ENCODE data around the gene LAMA3. TPM values are rescaled to one million over a fixed set of nuclear protein-coding genes. Genes with fewer than 3 reads are reported as not detected.
"Not testable (repeated sequence)": the region's sequence is repeated elsewhere in the genome, so short reads cannot be mapped to it uniquely, and the experiment has no call there.

The LAMA3 gene
- total RNA-seq, 2 donors from 2014 or later: 0.19 TPM; not detected in 1

- H3K27ac Mint-ChIP-seq: no peak overlapping the region
- no peak for DNase-seq
- ATAC-seq (replicated peaks in 1 of 2): no peak
- H3K9me3 Mint-ChIP-seq: peaks cover 0 to 1% of the 10 kb centered on the region in 2 donors
- H3K27me3 Mint-ChIP-seq (ENCODE audit: low read depth): peaks cover 24% of the 10 kb centered on the region
- no peak overlapping the region for H3K4me3 Mint-ChIP-seq
- H3K36me3 Mint-ChIP-seq (ENCODE audit: insufficient read depth in 2 of 2): no peaks in the 10 kb centered on the region
- peaks cover 10% of the 10 kb centered on the region for H3K4me1 Mint-ChIP-seq (ENCODE audit: low read depth)
Observed at GRCh38 chr18:23732439-23732838, 43.2 kb downstream of the LAMA3 start.

GRCh38 chr18:23733265-23733664, 44.0 kb downstream of the LAMA3 start:
- not testable (repeated sequence) for H3K9me3 Mint-ChIP-seq; DNase-seq; ATAC-seq (replicated peaks in 1 of 2); H3K36me3 Mint-ChIP-seq (ENCODE audit: insufficient read depth in 2 of 2); H3K4me3 Mint-ChIP-seq; H3K27ac Mint-ChIP-seq
- H3K27me3 Mint-ChIP-seq (ENCODE audit: low read depth): peaks cover 32% of the 10 kb centered on the region
- peaks cover 19% of the 10 kb centered on the region for H3K4me1 Mint-ChIP-seq (ENCODE audit: low read depth)

- DNase-seq: no peak
- no peak for ATAC-seq (replicated peaks in 1 of 2)
- peaks cover 34% of the 10 kb centered on the region for H3K27me3 Mint-ChIP-seq (ENCODE audit: low read depth)
- no peak overlapping the region for H3K4me3 Mint-ChIP-seq
- H3K9me3 Mint-ChIP-seq: peaks cover 0 to 1% of the 10 kb centered on the region in 2 donors
- H3K4me1 Mint-ChIP-seq (ENCODE audit: low read depth): peaks cover 25% of the 10 kb centered on the region
- no peak overlapping the region for H3K27ac Mint-ChIP-seq
- no peaks in the 10 kb centered on the region for H3K36me3 Mint-ChIP-seq (ENCODE audit: insufficient read depth in 2 of 2)
Observed at GRCh38 chr18:23733895-23734294, 44.6 kb downstream of the LAMA3 start.

DNA sequence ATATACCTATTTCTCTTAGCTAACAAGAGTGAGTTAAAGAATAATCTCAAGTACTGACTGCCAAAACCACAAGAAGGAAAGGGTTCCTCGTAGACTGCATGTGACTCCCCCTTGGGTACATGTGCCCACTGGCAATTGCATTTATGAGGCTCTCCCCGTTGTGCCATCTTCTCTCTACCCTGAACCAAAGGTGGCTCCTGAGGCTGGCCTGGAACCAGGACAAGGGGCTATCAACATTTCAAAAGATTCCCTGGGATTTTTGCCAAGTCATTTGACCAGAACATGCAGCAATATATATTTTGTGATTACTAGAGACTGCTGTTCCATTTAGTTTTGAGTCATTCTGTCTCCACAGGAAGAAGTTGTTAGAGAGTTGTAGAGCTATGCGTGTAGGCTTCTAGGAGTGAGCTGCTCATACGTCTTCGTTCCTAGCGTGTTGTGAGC, 45.8 kb downstream of the LAMA3 start:
- no peak overlapping the region for H3K27ac Mint-ChIP-seq
- H3K36me3 Mint-ChIP-seq (ENCODE audit: insufficient read depth in 2 of 2): no peaks in the 10 kb centered on the region
- DNase-seq: no peak
- no peak overlapping the region for H3K4me3 Mint-ChIP-seq
- H3K4me1 Mint-ChIP-seq (ENCODE audit: low read depth): peaks cover 25% of the 10 kb centered on the region
- peak; percentile 32 to 52 for ATAC-seq (replicated peaks in 1 of 2)
- H3K9me3 Mint-ChIP-seq: peaks cover 0 to 1% of the 10 kb centered on the region in 2 donors
- peaks cover 30% of the 10 kb centered on the region for H3K27me3 Mint-ChIP-seq (ENCODE audit: low read depth)

DNA sequence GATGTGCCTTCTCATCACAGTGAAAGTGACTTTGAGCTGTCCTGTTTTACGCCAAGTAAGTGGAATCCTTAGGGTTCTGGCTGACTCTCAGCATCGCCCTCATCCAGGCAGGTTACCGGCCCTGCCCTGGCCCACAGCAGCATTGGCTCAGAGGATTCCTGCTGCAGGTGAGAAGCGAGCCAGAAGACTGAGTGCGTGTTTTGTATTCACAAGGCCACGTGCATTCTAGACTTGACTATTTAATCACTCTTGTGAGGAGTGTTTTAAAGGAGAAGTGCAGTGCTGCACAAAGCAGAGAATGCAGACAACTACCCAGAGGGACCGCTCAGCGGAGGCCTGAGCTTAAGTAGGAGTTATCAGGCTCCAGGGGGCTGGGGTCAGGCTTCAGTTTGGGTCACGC, 48.3 kb downstream of the LAMA3 start:
- no peak overlapping the region for H3K27ac Mint-ChIP-seq
- H3K9me3 Mint-ChIP-seq: peaks cover 0 to 1% of the 10 kb centered on the region in 2 donors
- peaks cover 20% of the 10 kb centered on the region for H3K27me3 Mint-ChIP-seq (ENCODE audit: low read depth)
- H3K4me1 Mint-ChIP-seq (ENCODE audit: low read depth): peaks cover 31% of the 10 kb centered on the region
- DNase-seq: no peak
- H3K36me3 Mint-ChIP-seq (ENCODE audit: insufficient read depth in 2 of 2): no peaks in the 10 kb centered on the region
- no peak for ATAC-seq (replicated peaks in 1 of 2)
- H3K4me3 Mint-ChIP-seq: no peak overlapping the region

GRCh38 chr18:23738151-23738550, 48.9 kb downstream of the LAMA3 start:
- ATAC-seq (replicated peaks in 1 of 2) (no peak), DNase-seq (no peak)
- Mint-ChIP-seq H3K4me1 (ENCODE audit: low read depth) (peaks cover 31% of the 10 kb centered on the region), H3K4me3 (peak overlapping the region in 1 of 2 donors; percentile 31), H3K36me3 (ENCODE audit: insufficient read depth in 2 of 2) (no peaks in the 10 kb centered on the region), H3K9me3 (peaks cover 0 to 1% of the 10 kb centered on the region in 2 donors), H3K27ac (no peak overlapping the region), H3K27me3 (ENCODE audit: low read depth) (peaks cover 20% of the 10 kb centered on the region)

DNA sequence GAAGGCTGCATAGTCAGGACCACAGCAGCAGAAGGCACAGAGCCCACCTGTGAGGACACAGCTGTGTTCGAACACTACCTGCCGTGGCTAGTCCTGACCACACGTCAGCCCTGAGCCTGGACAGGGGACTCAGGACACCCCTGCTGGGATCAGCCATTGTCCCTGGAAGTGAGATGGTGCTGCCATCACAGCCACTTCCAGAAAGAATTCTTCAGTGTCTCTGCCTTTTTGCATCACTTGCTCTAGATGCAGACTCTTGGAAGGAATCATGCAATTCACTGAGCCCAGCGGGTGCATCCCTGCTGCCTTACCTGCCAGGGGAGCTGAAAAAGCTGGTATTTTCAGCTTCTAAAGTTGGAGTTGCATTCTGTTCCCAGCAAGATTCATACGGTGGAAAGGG, 49.3 kb downstream of the LAMA3 start:
- DNase-seq: no peak
- peaks cover 23% of the 10 kb centered on the region for H3K27me3 Mint-ChIP-seq (ENCODE audit: low read depth)
- no peaks in the 10 kb centered on the region for H3K36me3 Mint-ChIP-seq (ENCODE audit: insufficient read depth in 2 of 2)
- no peak overlapping the region for H3K4me3 Mint-ChIP-seq
- H3K4me1 Mint-ChIP-seq (ENCODE audit: low read depth): peaks cover 31% of the 10 kb centered on the region
- H3K9me3 Mint-ChIP-seq: peaks cover 0 to 1% of the 10 kb centered on the region in 2 donors
- no peak overlapping the region for H3K27ac Mint-ChIP-seq
- no peak for ATAC-seq (replicated peaks in 1 of 2)

DNA sequence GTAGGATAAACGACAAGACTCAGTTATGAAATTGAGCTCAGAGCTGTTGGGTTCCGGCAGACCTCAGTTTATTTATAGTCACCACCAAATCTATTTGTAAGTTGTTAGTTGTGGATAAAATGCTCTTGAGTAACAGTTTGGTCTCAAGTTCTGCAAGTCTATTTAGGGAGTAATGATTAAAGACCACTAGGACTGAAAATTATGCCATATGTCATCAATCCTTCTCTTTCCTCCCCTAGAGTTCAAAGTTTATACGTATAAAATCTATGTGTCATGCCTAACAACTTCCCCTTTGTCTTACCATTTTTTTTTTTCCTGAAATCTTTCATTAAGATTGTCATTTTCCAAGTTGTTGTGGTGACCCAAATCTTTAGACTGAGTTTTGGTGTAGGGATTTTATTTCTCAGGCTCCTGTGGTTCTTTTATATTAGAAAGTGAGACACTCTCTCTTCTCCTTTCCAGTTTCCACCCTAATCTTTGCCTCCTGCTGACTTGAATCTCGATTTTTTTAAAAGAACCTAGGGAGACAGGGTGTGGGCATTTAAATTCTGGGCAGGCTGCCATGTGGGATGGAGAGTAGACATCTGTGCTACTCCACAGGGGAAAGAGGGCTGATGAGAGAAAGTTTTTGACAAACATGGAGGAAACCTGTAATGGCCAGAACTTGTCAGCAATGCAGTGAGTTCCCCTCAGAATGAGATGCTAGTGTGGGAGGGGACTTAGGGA, 51.0 kb downstream of the LAMA3 start:
- DNase-seq (no peak), ATAC-seq (replicated peaks in 1 of 2) (no peak)
- peaks cover 24% of the 10 kb centered on the region for H3K27me3 Mint-ChIP-seq (ENCODE audit: low read depth)
- peaks cover 27% of the 10 kb centered on the region for H3K4me1 Mint-ChIP-seq (ENCODE audit: low read depth)
- no peaks in the 10 kb centered on the region for H3K36me3 Mint-ChIP-seq (ENCODE audit: insufficient read depth in 2 of 2)
- no peaks in the 10 kb centered on the region for H3K9me3 Mint-ChIP-seq
- no peak overlapping the region for H3K4me3 Mint-ChIP-seq
- H3K27ac Mint-ChIP-seq: no peak overlapping the region

DNA sequence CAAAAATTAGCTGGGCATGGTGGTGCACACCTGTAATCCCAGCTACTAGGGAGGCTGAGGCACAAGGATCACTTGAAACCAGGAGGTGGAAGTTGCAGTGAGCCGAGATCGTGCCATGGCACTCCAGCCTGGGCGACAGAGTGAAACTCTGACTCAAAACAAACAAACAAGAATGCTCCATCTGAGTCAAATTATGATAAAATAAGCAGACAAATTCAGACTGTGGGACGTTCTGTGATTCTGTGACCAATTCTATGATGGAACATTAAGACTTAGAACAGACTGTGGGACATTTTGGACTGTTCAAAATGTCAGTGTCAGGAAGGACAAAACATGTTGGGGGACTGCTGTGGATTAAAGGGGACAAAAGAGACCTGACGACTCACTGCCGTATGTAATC, 52.7 kb downstream of the LAMA3 start:
- peak in 1 of 2 donors; percentile 81 for ATAC-seq (replicated peaks in 1 of 2)
- H3K4me3 Mint-ChIP-seq; H3K36me3 Mint-ChIP-seq (ENCODE audit: insufficient read depth in 2 of 2); H3K9me3 Mint-ChIP-seq; DNase-seq; H3K27ac Mint-ChIP-seq: not testable (repeated sequence)
- Mint-ChIP-seq H3K27me3 (ENCODE audit: low read depth) (peaks cover 23% of the 10 kb centered on the region), H3K4me1 (ENCODE audit: low read depth) (peaks cover 21% of the 10 kb centered on the region)

- peaks cover 7% of the 10 kb centered on the region for H3K4me1 Mint-ChIP-seq (ENCODE audit: low read depth)
- peaks cover 9% of the 10 kb centered on the region for H3K27me3 Mint-ChIP-seq (ENCODE audit: low read depth)
- H3K27ac Mint-ChIP-seq: no peak overlapping the region
- no peak for ATAC-seq (replicated peaks in 1 of 2)
- no peaks in the 10 kb centered on the region for H3K36me3 Mint-ChIP-seq (ENCODE audit: insufficient read depth in 2 of 2)
- H3K4me3 Mint-ChIP-seq: no peak overlapping the region
- no peaks in the 10 kb centered on the region for H3K9me3 Mint-ChIP-seq
- DNase-seq: no peak
Observed at GRCh38 chr18:23743733-23744333, 54.6 kb downstream of the LAMA3 start.

GRCh38 chr18:23745366-23745765, 56.1 kb downstream of the LAMA3 start:
- no peak overlapping the region for H3K4me3 Mint-ChIP-seq
- H3K36me3 Mint-ChIP-seq (ENCODE audit: insufficient read depth in 2 of 2): no peaks in the 10 kb centered on the region
- H3K4me1 Mint-ChIP-seq (ENCODE audit: low read depth): peaks cover 6% of the 10 kb centered on the region
- DNase-seq (no peak), ATAC-seq (replicated peaks in 1 of 2) (no peak)
- H3K27me3 Mint-ChIP-seq (ENCODE audit: low read depth): peaks cover 21% of the 10 kb centered on the region
- no peak overlapping the region for H3K27ac Mint-ChIP-seq
- no peaks in the 10 kb centered on the region for H3K9me3 Mint-ChIP-seq

DNA sequence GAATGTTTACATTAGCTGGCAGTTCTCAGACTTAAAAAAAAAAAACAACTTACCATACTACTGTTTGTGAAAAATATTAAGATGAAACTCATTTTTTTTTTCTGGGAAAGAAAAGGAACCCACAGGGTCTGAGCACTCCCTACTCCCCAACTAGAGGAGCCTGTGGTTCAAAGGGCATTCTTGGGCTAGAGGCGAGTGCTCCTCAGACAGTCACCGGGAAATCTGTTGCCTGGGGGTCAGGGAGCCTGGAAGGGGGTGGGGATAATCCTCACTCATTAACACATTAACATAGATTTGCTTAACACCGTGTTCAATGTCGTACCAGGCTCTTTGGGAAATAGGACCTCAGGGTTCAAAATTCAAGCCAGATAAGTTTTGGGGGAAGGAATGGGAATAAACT, 57.6 kb downstream of the LAMA3 start:
- H3K27ac Mint-ChIP-seq: no peak overlapping the region
- H3K36me3 Mint-ChIP-seq (ENCODE audit: insufficient read depth in 2 of 2): no peaks in the 10 kb centered on the region
- no peaks in the 10 kb centered on the region for H3K9me3 Mint-ChIP-seq
- peaks cover 26% of the 10 kb centered on the region for H3K27me3 Mint-ChIP-seq (ENCODE audit: low read depth)
- peaks cover 5% of the 10 kb centered on the region for H3K4me1 Mint-ChIP-seq (ENCODE audit: low read depth)
- H3K4me3 Mint-ChIP-seq: no peak overlapping the region
- no peak for ATAC-seq (replicated peaks in 1 of 2)
- DNase-seq: no peak

GRCh38 chr18:23752363-23752762, 63.1 kb downstream of the LAMA3 start:
- Mint-ChIP-seq H3K4me3 (no peak overlapping the region), H3K27ac (no peak overlapping the region), H3K27me3 (ENCODE audit: low read depth) (peaks cover 19% of the 10 kb centered on the region), H3K36me3 (ENCODE audit: insufficient read depth in 2 of 2) (no peaks in the 10 kb centered on the region), H3K9me3 (no peaks in the 10 kb centered on the region), H3K4me1 (ENCODE audit: low read depth) (no peaks in the 10 kb centered on the region)
- ATAC-seq (replicated peaks in 1 of 2): no peak
- DNase-seq: no peak

GRCh38 chr18:23752796-23753195, 63.5 kb downstream of the LAMA3 start:
- DNase-seq (no peak), ATAC-seq (replicated peaks in 1 of 2) (no peak)
- H3K27me3 Mint-ChIP-seq (ENCODE audit: low read depth): peaks cover 19% of the 10 kb centered on the region
- H3K4me3 Mint-ChIP-seq: no peak overlapping the region
- no peak overlapping the region for H3K27ac Mint-ChIP-seq
- no peaks in the 10 kb centered on the region for H3K9me3 Mint-ChIP-seq
- no peaks in the 10 kb centered on the region for H3K36me3 Mint-ChIP-seq (ENCODE audit: insufficient read depth in 2 of 2)
- no peaks in the 10 kb centered on the region for H3K4me1 Mint-ChIP-seq (ENCODE audit: low read depth)

Measured in activated T-cell treated with anti-CD3 and anti-CD28 coated beads, Interleukin-2, amount 50 U/mL, for 72 hours (primary cell).